Superior temporal gyrus (tissue), 1 donor: ENCODE results near the gene EHBP1.

Experiments used
- DNase-seq: peaks from one replicate; pipeline ENCODE4 v3.0.0-alpha.2; 2016; ENCODE audit errors: extremely low spot score

EHBP1 gene

DNA sequence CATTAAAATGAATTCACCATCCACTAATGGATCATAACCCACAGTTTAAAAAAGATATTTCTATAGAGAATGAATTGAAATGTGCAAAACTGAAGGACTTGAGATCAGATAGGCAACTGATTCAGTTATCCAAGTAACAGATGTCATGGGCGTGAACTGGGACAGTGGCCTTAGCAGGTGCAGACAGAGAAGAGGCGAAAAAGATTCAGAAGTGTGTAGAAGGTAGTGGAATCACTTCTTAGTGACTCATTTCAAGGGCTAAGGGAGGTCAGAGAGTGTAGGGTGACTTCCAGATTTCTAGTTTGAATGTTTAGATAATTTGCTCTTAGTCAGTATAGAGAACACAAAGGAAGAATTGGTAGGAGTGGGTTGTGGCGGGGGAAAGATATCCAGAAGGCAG lies 79.7 kb downstream of the EHBP1 start:
- DNase-seq = no peak

GRCh38 chr2:62785810-62786597 lies 80.5 kb downstream of the EHBP1 start:
- DNase-seq = no peak

- DNase-seq = peak; percentile 75
These were observed 81.9 kb downstream of the EHBP1 start for GRCh38 chr2:62787386-62787785.

DNA sequence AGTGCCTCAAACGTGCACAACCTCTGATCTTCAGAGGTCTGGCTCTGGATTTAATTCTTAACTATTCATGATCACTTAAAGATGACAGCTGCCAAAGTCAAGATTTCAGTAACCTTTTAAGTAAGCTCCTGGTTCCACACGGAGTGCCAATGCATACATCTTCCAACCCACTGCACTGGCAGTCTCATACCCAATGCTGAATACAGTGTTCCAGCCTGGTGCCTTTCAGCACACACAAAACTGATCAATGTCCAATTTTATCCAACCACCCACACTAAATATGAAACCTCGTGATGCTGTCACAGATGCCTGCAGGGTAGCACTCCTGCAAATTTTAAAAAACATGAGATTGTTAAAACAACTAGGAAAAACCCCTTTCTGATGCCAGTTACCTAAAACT lies 84.0 kb downstream of the EHBP1 start:
- peak; percentile 44 for DNase-seq

DNA sequence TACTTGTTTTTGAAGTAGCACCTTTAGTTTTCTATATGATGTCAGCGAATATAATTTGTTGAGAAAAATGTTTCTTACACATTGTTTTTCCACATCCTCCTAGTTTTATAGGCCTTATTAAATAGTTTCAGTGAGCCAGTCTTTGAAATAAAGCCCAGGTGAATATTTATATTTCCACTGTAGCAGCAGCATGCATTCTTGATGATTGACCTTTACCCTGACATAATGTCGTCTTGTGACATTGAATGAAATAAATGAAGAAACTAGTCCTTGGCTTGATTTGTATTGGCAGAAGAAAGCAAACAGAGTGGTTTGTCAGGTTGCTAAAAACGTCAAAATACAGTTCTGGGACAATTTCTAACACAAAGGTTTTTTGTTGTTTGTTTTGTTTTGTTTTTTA lies 84.4 kb downstream of the EHBP1 start:
- DNase-seq = no peak

GRCh38 chr2:62792408-62792807 lies 86.9 kb downstream of the EHBP1 start:
- DNase-seq = no peak

DNA sequence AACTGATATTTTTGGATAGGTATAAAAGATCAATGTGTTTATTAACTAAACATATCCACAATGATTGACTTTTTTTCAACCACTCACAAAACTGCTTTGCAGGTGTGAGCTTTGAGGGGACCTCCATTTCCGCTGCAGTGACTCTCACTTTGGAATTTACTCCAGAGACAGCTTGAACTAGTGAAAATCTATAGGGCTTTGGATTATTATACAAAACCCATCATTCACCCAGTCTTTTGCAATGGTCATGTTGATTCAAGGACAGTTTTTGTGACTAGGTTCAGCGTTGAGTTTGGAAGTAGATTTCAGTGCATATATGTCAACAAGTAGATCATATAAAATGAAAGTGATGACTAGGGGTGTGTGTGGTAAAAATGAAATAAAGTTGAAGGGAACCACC lies 87.7 kb downstream of the EHBP1 start:
- DNase-seq = no peak

GRCh38 chr2:62794791-62795190 lies 89.3 kb downstream of the EHBP1 start:
- DNase-seq = no peak

DNA sequence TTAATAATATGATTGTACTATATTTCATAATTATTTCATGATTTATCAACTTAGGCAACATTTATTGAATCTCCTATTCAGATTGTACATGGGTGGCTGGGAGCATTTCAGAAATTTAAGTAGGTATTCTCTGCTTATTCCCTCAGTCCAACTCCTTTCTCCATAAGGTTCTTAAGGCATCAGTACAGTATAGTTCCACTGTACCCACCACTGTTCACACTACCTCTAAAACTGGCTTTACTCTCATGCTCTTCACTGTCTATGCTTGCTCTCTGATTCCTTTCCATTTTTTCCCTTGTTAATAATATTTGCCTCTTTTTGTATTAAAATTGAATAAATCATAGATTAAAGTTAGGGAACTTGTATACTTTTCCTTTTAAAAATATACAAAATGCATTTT lies 89.8 kb downstream of the EHBP1 start:
- no peak for DNase-seq

DNA sequence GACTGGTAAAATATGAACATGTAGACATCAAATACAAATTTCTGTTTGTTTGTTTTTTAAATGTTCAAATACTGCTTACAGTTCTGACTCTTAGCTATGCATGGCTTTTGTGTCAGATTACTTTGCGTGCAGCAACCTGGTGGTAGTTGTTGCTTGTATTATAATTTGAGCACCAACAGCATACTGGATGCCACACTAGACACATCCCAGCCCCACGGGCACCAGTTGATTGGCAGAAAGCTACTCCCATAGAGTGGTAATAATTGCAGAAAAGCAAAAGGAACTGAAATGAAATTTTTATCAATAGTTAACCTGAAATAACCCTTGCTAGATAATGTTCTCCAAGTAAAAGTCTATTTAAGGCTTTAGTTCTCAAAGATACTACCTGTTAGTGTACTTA lies 91.6 kb downstream of the EHBP1 start:
- no peak for DNase-seq

DNA sequence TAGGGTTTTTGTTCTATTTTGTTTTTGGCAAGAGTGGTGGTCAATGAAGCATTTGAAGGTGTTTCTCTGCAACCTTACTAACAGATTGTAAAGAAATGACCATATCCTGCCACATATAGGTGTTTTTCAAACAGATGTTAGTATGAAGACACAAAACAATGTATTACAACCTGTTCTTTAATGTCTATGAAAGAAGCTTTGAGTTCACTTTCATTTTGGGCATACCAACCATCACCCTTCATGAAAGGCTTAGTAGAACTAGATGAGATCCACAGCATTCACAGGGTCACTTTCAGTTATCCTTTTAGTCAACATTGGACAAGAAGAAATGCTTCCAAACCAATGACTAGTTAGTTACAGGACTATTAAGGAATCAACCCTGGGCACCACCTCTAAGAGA lies 95.1 kb downstream of the EHBP1 start:
- DNase-seq = no peak

GRCh38 chr2:62801110-62801509 lies 95.6 kb downstream of the EHBP1 start:
- DNase-seq = no peak

DNA sequence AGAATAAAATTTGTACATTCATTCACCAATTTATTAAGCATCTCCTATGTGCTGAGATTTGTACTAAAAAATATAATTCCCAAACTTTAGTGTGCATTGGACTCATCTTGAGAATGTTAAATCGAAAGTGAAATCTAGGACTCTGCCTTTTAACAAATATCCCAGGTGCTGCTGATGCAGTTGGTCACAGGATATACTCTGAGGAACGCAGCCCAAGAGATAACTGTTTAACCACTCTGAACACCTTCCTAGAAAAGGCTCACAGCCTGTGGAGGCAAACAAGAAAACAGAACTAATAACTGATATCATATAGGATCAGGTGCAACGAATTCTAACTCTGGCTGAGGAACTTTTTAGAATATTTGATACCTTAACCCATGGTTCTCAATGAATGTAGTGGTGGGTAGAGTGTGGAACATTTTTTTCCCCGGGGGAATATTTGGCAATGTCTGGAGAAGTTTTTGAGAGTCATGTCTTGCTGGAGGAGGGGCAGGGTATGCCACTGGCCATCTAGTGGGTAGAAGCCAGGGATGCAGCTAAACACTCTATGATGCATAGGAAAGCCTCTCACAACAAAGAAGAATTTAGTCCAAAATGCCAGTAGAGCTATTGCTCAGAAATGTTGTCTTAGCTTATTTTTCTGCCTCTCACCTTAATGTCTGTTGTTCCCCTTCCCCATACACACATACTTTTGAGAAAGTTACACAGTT lies 96.5 kb downstream of the EHBP1 start:
- no peak for DNase-seq

DNA sequence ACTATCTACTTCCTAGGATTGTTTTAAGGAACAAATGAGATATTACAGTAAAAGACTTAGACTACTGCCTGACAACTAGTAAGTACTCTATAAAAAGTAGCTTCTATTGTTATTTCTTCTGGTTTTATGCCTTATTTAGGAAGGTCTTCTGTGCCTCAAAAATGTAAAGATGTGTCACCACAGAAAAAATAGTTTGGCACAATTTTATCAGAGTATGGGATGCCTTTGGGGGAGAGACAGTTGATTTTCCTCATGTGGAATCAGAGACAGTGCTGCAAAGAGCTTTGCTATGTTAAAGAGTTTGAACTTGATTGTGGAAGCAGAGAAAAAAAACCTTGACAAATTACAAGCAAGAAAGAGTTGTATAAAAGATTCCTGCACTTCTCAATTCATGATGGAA lies 98.4 kb downstream of the EHBP1 start:
- DNase-seq = no peak

DNA sequence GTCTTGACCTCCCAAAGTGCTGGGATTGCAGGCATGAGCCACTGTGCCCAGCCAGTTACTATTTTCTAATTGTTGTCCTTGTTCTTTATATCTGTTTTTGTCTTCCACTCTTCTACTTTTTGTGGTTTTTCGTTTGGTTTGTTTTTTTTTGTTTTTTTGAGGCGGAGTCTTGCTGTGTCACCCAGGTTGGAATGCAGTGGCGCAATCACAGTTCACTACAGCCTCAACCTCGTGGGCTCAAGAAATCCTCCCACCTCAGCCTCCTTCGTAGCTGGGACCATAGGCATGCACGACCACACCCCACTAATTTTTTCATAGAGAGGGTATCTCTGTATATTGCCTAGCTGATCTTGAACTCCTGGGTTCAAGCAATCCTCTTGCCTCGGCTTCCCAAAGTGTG lies 100.7 kb downstream of the EHBP1 start:
- DNase-seq = no peak

- no peak for DNase-seq
These were observed 103.0 kb downstream of the EHBP1 start for GRCh38 chr2:62808554-62808953.

DNA sequence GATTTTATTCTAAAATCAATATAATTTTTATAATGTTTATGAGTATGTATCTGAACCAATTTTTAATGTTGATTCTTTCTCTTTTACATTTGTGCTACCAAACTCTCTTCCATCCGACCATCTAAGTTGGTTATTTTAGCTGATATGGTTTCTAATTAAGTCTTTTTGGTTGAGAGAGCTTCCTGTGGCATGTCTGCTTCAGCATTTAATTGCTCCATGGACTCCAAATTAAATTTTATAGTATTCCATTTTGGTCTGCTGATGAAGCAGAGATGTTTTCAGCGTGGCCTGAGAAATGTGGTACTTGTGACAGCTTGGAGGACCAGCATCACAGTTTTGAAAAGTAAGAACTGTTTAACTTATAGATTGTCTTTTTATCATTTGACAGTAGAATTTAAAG lies 105.6 kb downstream of the EHBP1 start:
- DNase-seq = no peak

- DNase-seq = no peak
These were observed 106.5 kb downstream of the EHBP1 start for GRCh38 chr2:62811972-62812371.

- no peak for DNase-seq
These were observed 107.7 kb downstream of the EHBP1 start for GRCh38 chr2:62812921-62813825.

GRCh38 chr2:62814123-62814522 lies 108.6 kb downstream of the EHBP1 start:
- DNase-seq = no peak

- DNase-seq = no peak
These were observed 111.8 kb downstream of the EHBP1 start for GRCh38 chr2:62817348-62817747.

- no peak for DNase-seq
These were observed 112.6 kb downstream of the EHBP1 start for GRCh38 chr2:62817995-62818713.
